Heart left ventricle (tissue), 16 donors: ENCODE measurements around the gene PDE11A. TPM values are rescaled to one million over a fixed set of nuclear protein-coding genes. Genes with fewer than 3 reads are reported as not detected.
A peak's percentile ranks its signal among the peaks of the same experiment; 100 is the strongest.

Source experiments
- ATAC-seq, 4 donors: fragments of 200-7000 bp; cut with Tn5 transposase; one replicate each; pipeline ENCODE4 v1.9.1; 2020 to 2022; ENCODE audit warnings: moderate library complexity in 4 of 4, mild to moderate bottlenecking in 3 of 4, moderate number of reproducible peaks in 1 of 4
- DNase-seq, 5 donors: peaks; one replicate each; pipeline ENCODE4 v3.0.0-alpha.2; 2020
- H3K27ac ChIP-seq, 12 donors: fragments of 200-600 bp; sonication (generic) in 4 of 12; one replicate each; pipeline versions ENCODE4 v1.5.0 to v1.8.0; 2016 to 2022; ENCODE audit warnings: mild to moderate bottlenecking in 2 of 12
- H3K27me3 ChIP-seq, 9 donors: fragments of 200-600 bp; sonication (generic) in 2 of 9; one replicate each; pipeline versions ENCODE4 v1.5.1 to v1.8.0; 2016 to 2022; ENCODE audit warnings: mild to moderate bottlenecking in 3 of 9
- H3K36me3 ChIP-seq, 9 donors: fragments of 200-600 bp; sonication (generic) in 2 of 9; one replicate each; pipeline versions ENCODE4 v1.5.0 to v1.8.0; 2018 to 2022; ENCODE audit warnings: mild to moderate bottlenecking in 2 of 9
- H3K4me1 ChIP-seq, 12 donors: fragments of 200-600 bp; sonication (generic) in 4 of 12; one replicate each; pipeline versions ENCODE4 v1.5.0 to v1.8.0; 2016 to 2022; ENCODE audit warnings: mild to moderate bottlenecking in 3 of 12
- H3K4me3 ChIP-seq, 12 donors: fragments of 200-600 bp; sonication (generic) in 4 of 12; one replicate each; pipeline versions ENCODE4 v1.5.0 to v1.8.0; 2017 to 2022; ENCODE audit warnings: mild to moderate bottlenecking in 9 of 12, moderate library complexity in 4 of 12
- H3K9me3 ChIP-seq, 12 donors: fragments of 200-600 bp; sonication (generic) in 4 of 12; one replicate each; pipeline versions ENCODE4 v1.5.0 to v1.8.0; 2016 to 2022; ENCODE audit warnings: mild to moderate bottlenecking in 1 of 12
- POLR2A ChIP-seq, 2 donors: fragments of 450-650 bp; IDR thresholded peaks; one replicate each; pipeline ENCODE4 v1.6.1; 2017; ENCODE audit warnings: antibody characterized with exemption in 2 of 2, mild to moderate bottlenecking in 2 of 2, moderate library complexity in 2 of 2
- WGBS, 4 donors: extraction: QIAGEN DNeasy Blood & Tissue Kit in 2 of 4; methylation state at CpG; one replicate each; pipeline versions ENCODE4 v1.1.5 to v1.1.7; 2013 to 2018; 5-methylcytosine and 5-hydroxymethylcytosine counted together
- intact Hi-C, 10 donors: fragments of 100-400 bp; cut with DNase I; formaldehyde crosslinking; loops; one replicate each; pipeline versions ENCODE4 v1.11.1 to v1.14.2; 2022
- polyA plus RNA-seq, 2 donors: library from polyadenylated mRNA; stranded (reverse); fragments of 200-250 nt; gene quantifications; one replicate each; pipeline ENCODE4 v1.2.3, GENCODE V29; 2013
- total RNA-seq, 9 donors: library from RNA; depleted of rRNA in 2 of 9; stranded (reverse); fragments of >200 nt in 2 of 9; fragmentation: NEBNext Ultra II Directional in 3 of 9; extraction: Animal tissue kit (Norgen Biotek cat#: 25700) in 3 of 9; gene quantifications; one replicate each; pipeline versions ENCODE4 v1.1.0 to v1.2.4, GENCODE V29; 2016 to 2023
- TF ChIP-seq, protein P1 (sequence below), 12 donors: fragments of 200-600 bp; sonication (generic) in 4 of 12; IDR thresholded peaks; one replicate each; pipeline versions ENCODE4 v1.5.0 to v1.8.0; 2018 to 2022; ENCODE audit warnings: antibody characterized with exemption in 12 of 12, mild to moderate bottlenecking in 5 of 12
- donor health status: ischemic (EF 13 %, LVEDD 7.1; RV severe dilation, severe dysfunction).
- donor health status: healthy with polysubstance abuse.
- donor health status: DM: no; HTN: yes; CAD: no.
- donor health status: DM: no; HTN: no; CAD: no.
- donor health status: ischemic (EF 25% LVEDD 6.9; RV normal size, moderate dysfunction).
- donor health status: ischemic (EF 25% LVEDD 5.7; RV mildly dilated, moderate dysfunction).
- donor health status: healthy.
- donor health status: DM: yes; HTN: yes; CAD: no.
- donor health status: ischemic (EF 35%, LVEDD 5.7; RV mildly dilated, moderate dysfunction).
- donor health status: nonischemic (EF 11% LVEDD 7.7; RV severe dilation, severe dysfunction).
- donor health status: DM: yes; HTN: yes; CAD: no.
- donor health status: PGD.
- donor health status: ischemic (EF 29% LVEDD 5.4; RV normal size, mild dysfunction).
- donor health status: nonischemic (EF 23%, LVEDD 6.1; RV moderate dilation, normal function).

PDE11A gene
- total and polyA plus RNA-seq, 11 donors: 0.24 to 2.9 (median 0.88) TPM

- H3K4me1 ChIP-seq: no peaks in the 10 kb centered on the region
- intact Hi-C loops: no loop called here
- H3K36me3 ChIP-seq: no peaks in the 10 kb centered on the region
- H3K4me3 ChIP-seq: no peak overlapping the region
- no peak for TF ChIP-seq POLR2A (IDR thresholded peaks at IDR 0.05)
- TF ChIP-seq, protein P1, sequence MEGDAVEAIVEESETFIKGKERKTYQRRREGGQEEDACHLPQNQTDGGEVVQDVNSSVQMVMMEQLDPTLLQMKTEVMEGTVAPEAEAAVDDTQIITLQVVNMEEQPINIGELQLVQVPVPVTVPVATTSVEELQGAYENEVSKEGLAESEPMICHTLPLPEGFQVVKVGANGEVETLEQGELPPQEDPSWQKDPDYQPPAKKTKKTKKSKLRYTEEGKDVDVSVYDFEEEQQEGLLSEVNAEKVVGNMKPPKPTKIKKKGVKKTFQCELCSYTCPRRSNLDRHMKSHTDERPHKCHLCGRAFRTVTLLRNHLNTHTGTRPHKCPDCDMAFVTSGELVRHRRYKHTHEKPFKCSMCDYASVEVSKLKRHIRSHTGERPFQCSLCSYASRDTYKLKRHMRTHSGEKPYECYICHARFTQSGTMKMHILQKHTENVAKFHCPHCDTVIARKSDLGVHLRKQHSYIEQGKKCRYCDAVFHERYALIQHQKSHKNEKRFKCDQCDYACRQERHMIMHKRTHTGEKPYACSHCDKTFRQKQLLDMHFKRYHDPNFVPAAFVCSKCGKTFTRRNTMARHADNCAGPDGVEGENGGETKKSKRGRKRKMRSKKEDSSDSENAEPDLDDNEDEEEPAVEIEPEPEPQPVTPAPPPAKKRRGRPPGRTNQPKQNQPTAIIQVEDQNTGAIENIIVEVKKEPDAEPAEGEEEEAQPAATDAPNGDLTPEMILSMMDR (IDR thresholded peaks at IDR 0.05): no peak
- 72 to 82% (median 78%) methylated on average over 2 of the region's 2 CpGs for WGBS, 4 donors
- no peaks in the 10 kb centered on the region for H3K9me3 ChIP-seq
- ATAC-seq: no peak
- H3K27me3 ChIP-seq: no peaks in the 10 kb centered on the region
- DNase-seq: no peak
- H3K27ac ChIP-seq: no peak overlapping the region
These were observed 149.3 kb downstream of the PDE11A start for GRCh38 chr2:177923323-177923722.

- Histone ChIP-seq H3K4me3 (no peak overlapping the region), H3K9me3 (no peaks in the 10 kb centered on the region), H3K36me3 (no peaks in the 10 kb centered on the region), H3K27ac (no peak overlapping the region), H3K4me1 (peaks cover 0 to 5% (median 0%) of the 10 kb centered on the region in 12 donors), H3K27me3 (no peaks in the 10 kb centered on the region)
- no peak for ATAC-seq
- intact Hi-C loops: no loop called here
- WGBS, 4 donors: 53 to 65% (median 62%) methylated on average over 3 of the region's 3 CpGs
- TF ChIP-seq, protein P1 (IDR thresholded peaks at IDR 0.05): no peak
- no peak for TF ChIP-seq POLR2A (IDR thresholded peaks at IDR 0.05)
- no peak for DNase-seq
These were observed 150.9 kb downstream of the PDE11A start for GRCh38 chr2:177921726-177922125.

DNA sequence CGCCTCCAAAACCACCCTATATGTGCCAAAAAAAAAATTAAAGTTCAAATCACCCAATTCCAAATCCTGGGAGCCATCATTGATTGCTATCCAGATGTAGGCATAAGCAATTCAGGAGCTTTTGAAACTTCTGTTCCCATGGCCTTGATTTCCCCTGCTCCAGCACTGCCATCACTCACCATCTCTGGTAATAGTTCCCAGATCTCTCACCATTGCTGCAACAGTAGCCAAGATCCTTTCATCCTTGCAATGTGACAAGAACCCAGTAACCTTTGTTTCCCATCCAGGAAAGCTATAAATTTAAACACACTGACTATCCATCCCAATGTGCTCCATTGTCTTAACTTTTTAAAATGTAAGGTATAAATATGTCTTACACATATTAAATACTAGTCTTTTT lies 155.4 kb downstream of the PDE11A start:
- H3K4me1 ChIP-seq: peaks cover 0 to 9% (median 0%) of the 10 kb centered on the region in 12 donors
- H3K36me3 ChIP-seq: no peaks in the 10 kb centered on the region
- H3K27me3 ChIP-seq: no peaks in the 10 kb centered on the region
- ATAC-seq: peak in 3 of 4 donors; percentile 42 to 73 (median 72)
- H3K4me3 ChIP-seq: no peak overlapping the region
- TF ChIP-seq POLR2A (IDR thresholded peaks at IDR 0.05): no peak
- TF ChIP-seq, protein P1 (IDR thresholded peaks at IDR 0.05): no peak
- H3K9me3 ChIP-seq: no peaks in the 10 kb centered on the region
- 65 to 90% (median 84%) methylated on average over 1 of the region's 1 CpG for WGBS, 4 donors
- peak overlapping the region in 2 of 12 donors; percentile 5 to 10 for H3K27ac ChIP-seq
- intact Hi-C loops: loop anchor here in 1 of 10 donors (5.0 kb wide), 1 partner anchor 120 kb away; no protein-coding TSS in a partner anchor
- no peak for DNase-seq

GRCh38 chr2:177916342-177916741 lies 156.2 kb downstream of the PDE11A start:
- peaks cover 0 to 9% (median 0%) of the 10 kb centered on the region in 12 donors for H3K4me1 ChIP-seq
- TF ChIP-seq POLR2A (IDR thresholded peaks at IDR 0.05): no peak
- TF ChIP-seq, protein P1 (IDR thresholded peaks at IDR 0.05): no peak
- H3K27ac ChIP-seq: peak overlapping the region in 5 of 12 donors; percentile 4 to 18 (median 10)
- intact Hi-C loops: loop anchor here in 1 of 10 donors (5.0 kb wide), 1 partner anchor 119 kb away; no protein-coding TSS in a partner anchor
- DNase-seq (no peak), ATAC-seq (peak in 2 of 4 donors; percentile 50 to 56)
- WGBS, 4 donors: 32 to 44% (median 39%) methylated on average over 4 of the region's 4 CpGs
- no peak overlapping the region for H3K4me3 ChIP-seq
- no peaks in the 10 kb centered on the region for H3K27me3 ChIP-seq
- no peaks in the 10 kb centered on the region for H3K9me3 ChIP-seq
- no peaks in the 10 kb centered on the region for H3K36me3 ChIP-seq
